LNCaP clone FGC (cell line): Measurements from ENCODE around the gene BST1.
A peak's percentile ranks its signal among the peaks of the same experiment; 100 is the strongest.

Source experiments
- DNase-seq: peaks from one replicate; pipeline ENCODE4 v3.0.0-alpha.2; 2011; ENCODE audit warnings: low read depth
- H3K4me3 ChIP-seq: 2 replicates; pipeline ENCODE4 v1.5.1; 2011; ENCODE audit warnings: mild to moderate bottlenecking, low read depth, low read length, control low read depth
- CTCF ChIP-seq: IDR thresholded peaks from 2 replicates; pipeline ENCODE4 v1.5.1; 2012; ENCODE audit warnings: mild to moderate bottlenecking; ENCODE audit not compliant: control insufficient read depth, insufficient read depth; ENCODE audit errors: extremely low read depth

The BST1 gene

GRCh38 chr4:15749001-15749400 is 46.1 kb downstream of the BST1 start:
- no peak overlapping the region for H3K4me3 ChIP-seq
- 0 out of 2 replicates have a peak, but pooled peaks have one; percentile 9 for TF ChIP-seq CTCF
- DNase-seq = no peak

- TF ChIP-seq CTCF = no peak
- DNase-seq = no peak
- H3K4me3 ChIP-seq = no peak overlapping the region
Observed at GRCh38 chr4:15751153-15751552, 48.3 kb downstream of the BST1 start.

- no peak overlapping the region for H3K4me3 ChIP-seq
Observed at GRCh38 chr4:15753081-15753480, 50.2 kb downstream of the BST1 start.

GRCh38 chr4:15753786-15754185 is 50.9 kb downstream of the BST1 start:
- no peak for TF ChIP-seq CTCF
- H3K4me3 ChIP-seq = no peak overlapping the region
- no peak for DNase-seq

More at GRCh38 chr4:15753081-15753480, 50.2 kb downstream of the BST1 start:
- no peak for TF ChIP-seq CTCF
- DNase-seq = no peak

- H3K4me3 ChIP-seq = no peak overlapping the region
- DNase-seq = no peak
- no peak for TF ChIP-seq CTCF
Observed at GRCh38 chr4:15754323-15754722, 51.5 kb downstream of the BST1 start.

- DNase-seq = no peak
- TF ChIP-seq CTCF = no peak
- H3K4me3 ChIP-seq = no peak overlapping the region
Observed at GRCh38 chr4:15755321-15756155, 52.7 kb downstream of the BST1 start.
